ENCODE results near the gene CAP2.
"Not testable (repeated sequence)": the region's sequence is repeated elsewhere in the genome, so short reads cannot be mapped to it uniquely, and the experiment has no call there.

DNA sequence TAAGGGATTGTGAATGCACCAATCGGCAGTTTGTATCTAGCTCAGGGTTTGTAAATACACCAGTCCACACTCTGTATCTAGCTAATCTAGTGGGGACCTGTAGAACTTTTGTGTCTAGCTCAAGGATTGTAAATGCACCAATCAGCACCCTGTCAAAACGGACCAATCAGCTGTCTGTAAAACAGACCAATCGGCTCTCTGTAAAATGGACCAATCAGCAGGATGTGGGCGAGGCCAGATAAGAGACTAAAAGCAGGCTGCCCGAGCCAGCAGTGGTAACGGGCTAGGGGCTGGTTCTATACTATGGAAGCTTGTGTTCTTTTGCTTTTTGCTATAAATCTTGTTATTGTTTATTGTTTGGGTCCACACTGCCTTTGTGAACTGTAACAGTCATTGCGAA lies 187.9 kb downstream of the CAP2 start:
- not testable (repeated sequence) for TF ChIP-seq CTCF (conservative IDR thresholded peaks at IDR 0.05; ENCODE audit: low read depth in 2 of 2); ZNF114 (CRISPR knock-in tag; IDR thresholded peaks at IDR 0.05); EZH2 (IDR thresholded peaks at IDR 0.05; ENCODE audit: low read depth, unreplicated experiment); JUNB (IDR thresholded peaks at IDR 0.05; ENCODE audit: unreplicated experiment); EZH2phosphoT487 (IDR thresholded peaks at IDR 0.05; ENCODE audit: unreplicated experiment); POLR2AphosphoS5 (IDR thresholded peaks at IDR 0.05; ENCODE audit: low read depth)

Measured in GM23338 (cell line).